Hematopoietic multipotent progenitor cell treated with erythropoietin and hydrocortisone succinate and interleukin-3 and kit ligand, for 8 days (in vitro differentiated cells): Measurements from ENCODE around the gene C6.

Experiments
- DNase-seq: peaks from one replicate; pipeline ENCODE4 v3.0.0-alpha.2; 2015

The C6 gene

DNA sequence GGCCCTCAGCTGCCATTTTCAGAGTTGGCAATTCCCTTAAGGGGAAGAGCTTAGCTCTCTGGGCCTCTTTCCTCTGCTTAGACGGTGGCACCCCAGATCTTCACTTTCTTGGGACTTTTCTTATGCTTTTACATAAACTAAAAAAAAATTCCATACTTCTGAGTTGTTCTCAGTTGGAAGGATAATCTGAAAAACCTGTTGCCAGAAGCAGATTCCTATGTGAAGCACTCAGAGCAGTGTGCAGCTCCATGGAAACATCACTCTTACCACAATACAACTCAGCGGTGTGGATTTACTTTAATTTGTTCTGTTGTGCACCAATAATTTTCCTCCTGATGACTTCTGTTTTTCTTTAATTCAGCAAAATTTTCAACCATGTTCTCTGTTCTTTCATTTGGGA, 98.1 kb downstream of the C6 start:
- DNase-seq: no peak

DNA sequence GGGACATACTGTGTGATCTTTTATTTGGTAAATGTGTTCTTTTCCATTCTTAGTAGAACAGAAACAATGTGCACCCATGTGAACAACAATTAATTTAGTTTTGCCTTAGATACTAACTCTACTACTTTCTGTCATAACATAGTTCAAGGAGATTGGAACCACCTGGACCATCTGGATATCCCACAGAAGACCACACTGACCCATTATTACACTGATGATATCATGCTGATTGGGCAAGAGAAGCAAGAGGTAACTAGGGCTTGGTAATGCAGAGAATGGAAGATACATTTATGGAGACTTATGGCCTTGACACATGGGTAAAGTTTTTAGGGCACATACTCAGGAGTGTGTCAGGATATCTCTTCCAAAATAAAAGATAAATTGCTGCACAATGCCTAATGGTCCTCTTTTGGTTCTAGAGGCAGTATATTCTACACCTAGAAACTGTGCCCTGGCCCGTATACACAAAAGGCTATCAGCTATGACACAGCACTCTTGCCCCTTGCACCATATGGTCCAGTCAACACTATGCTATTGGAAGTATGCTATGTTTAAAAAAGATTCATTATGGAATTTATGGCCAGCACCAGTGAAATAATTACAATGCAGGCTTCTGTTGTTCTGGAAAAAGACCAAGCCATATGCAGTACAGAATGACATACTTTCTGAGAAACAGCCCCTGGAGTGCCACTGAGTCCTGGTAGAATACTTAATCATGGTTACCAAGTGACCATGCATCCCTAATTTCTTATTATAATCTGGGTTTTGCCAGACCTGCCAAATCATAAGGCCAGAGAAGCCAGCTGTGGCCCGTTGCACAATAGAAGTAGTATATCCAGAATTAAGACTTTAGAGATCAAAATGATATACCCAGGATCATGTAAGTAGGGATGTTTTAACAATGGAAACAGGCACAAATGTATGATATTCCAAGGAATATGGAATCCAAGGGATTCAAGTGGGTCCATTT, 100.6 kb downstream of the C6 start:
- DNase-seq: no peak

DNA sequence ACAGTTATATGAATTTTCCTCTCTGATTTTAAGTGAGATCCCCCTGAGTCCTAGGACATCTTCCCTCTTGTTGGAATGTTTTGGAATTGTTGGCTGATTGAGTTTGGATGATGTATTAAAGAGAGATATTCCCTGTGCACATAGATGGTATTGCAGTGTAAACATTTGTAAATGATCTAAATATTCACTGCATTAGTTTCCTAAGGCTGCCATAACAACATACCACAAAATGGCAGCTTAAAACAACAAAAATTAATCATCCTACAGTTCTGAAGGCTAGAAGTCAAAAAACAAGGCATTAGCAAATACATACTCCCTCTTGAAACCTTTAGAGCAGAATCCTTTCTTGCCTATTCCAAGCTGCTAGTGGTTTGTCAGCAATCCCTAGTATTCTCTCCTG, 104.1 kb downstream of the C6 start:
- no peak for DNase-seq

DNA sequence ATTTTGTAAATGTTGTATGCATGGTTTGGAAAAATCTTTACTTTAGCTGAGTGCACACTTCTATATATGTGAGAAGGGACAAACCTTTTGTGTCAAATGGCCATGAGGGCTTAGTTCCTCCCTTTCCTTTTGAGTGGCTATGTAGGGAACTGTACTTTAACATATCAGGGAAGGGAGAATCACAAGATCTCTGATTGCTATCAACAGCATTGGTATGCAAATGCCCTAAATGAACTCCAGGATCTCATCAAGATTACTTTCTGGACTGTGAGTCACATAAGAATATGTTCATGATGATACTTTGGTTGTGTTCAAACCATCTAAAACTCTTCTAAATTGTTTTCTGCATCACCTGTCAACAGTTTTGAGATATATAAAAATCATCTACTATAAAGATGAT, 111.0 kb downstream of the C6 start:
- DNase-seq: no peak

DNA sequence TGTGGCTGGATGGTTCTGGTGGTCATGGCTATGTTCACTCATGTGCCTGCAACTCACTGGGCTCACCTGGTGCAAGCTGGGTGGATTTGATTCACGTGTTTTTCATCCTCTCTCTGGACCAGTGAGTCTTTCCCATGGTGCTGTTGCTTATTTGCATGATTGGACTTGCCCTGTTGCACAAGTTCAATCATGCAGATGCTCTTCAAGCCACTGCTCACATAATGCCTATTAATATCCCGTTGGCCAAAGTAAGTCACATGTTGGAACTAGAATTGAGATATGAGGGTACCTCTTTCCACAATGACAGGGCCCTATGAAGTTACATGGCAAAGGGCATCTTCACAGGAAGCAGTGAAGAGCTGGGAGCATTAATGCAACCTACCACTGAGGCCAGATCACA, 115.7 kb downstream of the C6 start:
- no peak for DNase-seq

DNA sequence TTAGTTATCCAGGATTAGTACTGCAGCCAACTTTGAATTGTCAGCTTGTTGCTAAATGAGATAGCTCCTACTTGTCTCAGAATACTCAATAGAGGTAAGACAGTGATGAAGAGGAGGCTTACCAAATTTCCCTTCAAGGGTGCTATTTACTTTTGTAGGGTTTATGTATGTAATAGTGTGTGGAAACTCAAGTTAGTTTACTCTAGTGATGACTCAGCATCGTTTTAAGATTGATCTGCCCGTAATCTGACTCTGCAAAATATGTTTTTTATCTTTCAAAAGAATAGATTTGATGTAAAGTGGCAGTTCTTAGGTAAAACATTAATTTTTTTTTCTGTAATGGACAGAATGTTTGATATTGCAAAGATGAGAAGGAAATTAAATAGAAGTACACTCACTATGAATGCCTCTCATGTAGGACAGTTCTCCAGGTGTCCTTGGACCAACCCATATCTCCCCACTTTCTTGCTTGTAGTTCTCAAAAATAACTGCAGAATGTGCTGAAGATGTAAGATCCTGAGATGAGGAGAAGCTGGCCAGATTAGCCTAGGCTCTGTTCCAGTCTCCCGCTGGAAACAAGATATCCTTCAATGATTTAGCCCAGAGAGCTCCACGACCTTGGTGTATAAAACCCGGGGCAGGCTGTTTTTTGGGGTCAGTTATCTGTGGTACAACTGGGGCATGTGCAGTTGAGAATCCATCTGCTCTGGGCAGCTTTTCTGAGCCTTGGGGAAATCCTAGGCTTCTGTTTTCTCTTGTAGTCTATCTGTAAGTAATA, 117.8 kb downstream of the C6 start:
- no peak for DNase-seq

DNA sequence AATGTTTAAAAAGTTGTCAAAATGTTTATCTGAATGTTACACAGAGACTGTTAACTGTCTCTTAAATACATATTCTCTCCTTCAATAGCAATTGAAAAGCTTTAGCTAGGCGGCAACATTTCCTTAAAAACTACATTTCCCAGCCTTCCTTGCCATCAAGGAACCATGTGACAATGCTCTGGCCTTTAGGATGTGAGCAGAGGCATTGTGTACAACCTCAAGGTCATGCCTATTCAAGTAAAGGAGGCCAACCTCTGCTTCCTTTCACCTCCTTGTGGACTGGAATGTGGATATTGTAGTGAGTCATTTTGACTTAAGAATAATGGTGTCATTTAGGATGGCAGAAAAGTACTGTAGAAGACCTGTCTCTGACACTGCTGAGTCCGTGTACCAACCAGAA, 118.5 kb downstream of the C6 start:
- DNase-seq: no peak

DNA sequence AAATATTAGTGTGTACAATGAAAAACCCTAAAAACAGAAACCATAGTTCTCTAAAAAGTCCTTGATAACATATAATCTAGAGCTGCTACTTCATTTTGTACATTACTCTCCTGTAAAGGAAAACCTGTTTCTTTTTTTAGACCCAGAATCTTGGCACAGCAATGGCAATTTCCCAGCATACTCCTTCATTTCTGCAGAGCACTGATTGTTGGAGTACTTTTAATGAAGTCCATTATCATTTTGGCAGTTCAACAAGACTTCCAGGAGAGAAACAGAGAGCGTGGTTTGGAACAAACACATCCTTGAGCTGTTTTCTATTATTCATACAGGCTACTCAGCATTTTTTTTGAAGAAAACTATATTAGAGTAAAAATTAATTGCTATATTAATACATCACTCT, 119.5 kb downstream of the C6 start:
- no peak for DNase-seq
